GM10248 (cell line): ENCODE measurements around the gene KRTAP1-5.

Experiments
- CTCF ChIA-PET: fragments of 300-600 bp; sonication (Branson Sonifier 250); formaldehyde crosslinking; extraction: SDS; loops from one replicate; lab custom pipeline; 2021; ENCODE audit warnings: antibody characterized with exemption; lab: Yijun Ruan, JAX
- POLR2A ChIA-PET: fragments of 350-650 bp; sonication (Branson Sonifier 250); formaldehyde crosslinking; extraction: SDS; loops from one replicate; lab custom pipeline; 2020; ENCODE audit warnings: antibody characterized with exemption; lab: Yijun Ruan, JAX
- DNase-seq: peaks from one replicate; pipeline ENCODE4 v3.0.0; 2012; ENCODE audit errors: extremely low spot score
- CTCF ChIP-seq: IDR thresholded peaks from 2 replicates; pipeline ENCODE4 v1.5.1; 2012; ENCODE audit warnings: mild to moderate bottlenecking, low read depth; ENCODE audit errors: extremely low read depth, missing control alignments, control extremely low read depth

The KRTAP1-5 gene

GRCh38 chr17:40981115-40981514 is 45.9 kb downstream of the KRTAP1-5 start:
- TF ChIP-seq CTCF: no peak
- CTCF ChIA-PET: no interaction called here
- DNase-seq: no peak
- POLR2A ChIA-PET: no interaction called here

DNA sequence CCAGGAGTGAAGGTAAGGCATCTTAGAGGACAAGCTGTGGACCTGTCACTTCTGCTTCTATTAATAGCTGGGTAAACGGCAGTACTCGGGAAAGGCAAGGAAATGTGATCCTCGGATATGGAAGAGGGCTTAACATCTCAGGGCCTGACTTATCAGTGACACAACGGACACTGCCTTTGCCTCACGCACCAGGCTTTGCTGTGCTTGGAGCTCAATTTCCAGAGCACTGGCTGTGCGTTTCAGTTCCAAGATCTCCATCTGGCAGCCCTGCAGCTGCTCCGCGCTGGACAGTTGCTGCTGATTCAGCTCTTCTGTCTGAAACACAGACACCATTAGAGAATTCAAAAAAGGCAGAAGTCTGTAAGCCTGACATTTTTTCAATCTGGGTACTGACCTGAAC is 46.4 kb downstream of the KRTAP1-5 start:
- no peak for TF ChIP-seq CTCF
- ChIA-PET CTCF (interaction anchor here (1.7 kb wide), 1 partner anchor 8 kb away, joined by 4 read pairs; no protein-coding TSS in a partner anchor), POLR2A (no interaction called here)
- no peak for DNase-seq

DNA sequence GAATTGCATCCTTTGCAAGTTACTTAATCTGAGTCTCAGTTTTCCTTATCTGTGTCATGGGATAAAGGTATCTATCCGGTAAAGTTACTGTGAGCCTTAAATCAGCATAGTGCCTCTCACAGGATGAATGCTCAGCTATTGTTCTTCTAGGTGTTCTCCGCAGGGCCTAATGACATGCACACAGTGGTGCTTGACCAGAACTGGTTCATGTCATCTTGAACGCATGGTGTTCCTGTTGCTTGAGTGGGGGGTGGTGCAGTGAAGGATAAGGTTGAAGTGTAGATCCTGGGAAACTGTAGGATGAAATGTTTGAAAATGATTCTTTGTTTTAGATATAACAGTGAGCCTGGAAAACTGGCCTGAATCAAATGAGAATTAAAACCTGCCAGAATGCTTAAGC is 46.9 kb downstream of the KRTAP1-5 start:
- POLR2A ChIA-PET: no interaction called here
- DNase-seq: no peak
- CTCF ChIA-PET: interaction anchor here (1.7 kb wide), 1 partner anchor 9 kb away, joined by 4 read pairs; no protein-coding TSS in a partner anchor
- TF ChIP-seq CTCF: no peak

GRCh38 chr17:40978575-40979151 is 48.3 kb downstream of the KRTAP1-5 start:
- no peak for TF ChIP-seq CTCF
- ChIA-PET CTCF (interaction anchor here (1.7 kb wide), 1 partner anchor 10 kb away, joined by 4 read pairs; no protein-coding TSS in a partner anchor), POLR2A (no interaction called here)
- no peak for DNase-seq
